Left cardiac atrium (tissue), 4 donors: ENCODE results near the gene SOX9. TPM values are rescaled to one million over a fixed set of nuclear protein-coding genes. Genes with fewer than 3 reads are reported as not detected.
"Not testable (repeated sequence)": the region's sequence is repeated elsewhere in the genome, so short reads cannot be mapped to it uniquely, and the experiment has no call there.

ENCODE experiments used
- ATAC-seq, 2 donors: fragments of 200-7000 bp; cut with Tn5 transposase; one replicate each; pipeline ENCODE4 v1.9.1; 2020; ENCODE audit warnings: mild to moderate bottlenecking in 2 of 2, moderate library complexity in 2 of 2
- DNase-seq: peaks from one replicate; pipeline ENCODE4 v3.0.0-alpha.2; 2020
- intact Hi-C, 2 donors: fragments of 100-400 bp; cut with DNase I; formaldehyde crosslinking; loops; one replicate each; pipeline versions ENCODE4 v1.14.1 to v1.15.1; 2022 to 2023
- total RNA-seq, 2 donors: library from RNA; stranded (reverse); fragmentation: NEBNext Ultra II Directional; extraction: Animal tissue kit (Norgen Biotek cat#: 25700); gene quantifications; one replicate each; pipeline ENCODE4 v1.2.1, GENCODE V29; 2021
- donor health status: DM: no; HTN: yes; CAD: no.
- donor health status: DM: no; HTN: yes; CAD: no; lungs with severe emphysema.
- donor health status: DM: yes; HTN: yes; CAD: no.
- donor health status: Dilated cardiomyopathy.

The SOX9 gene
- total RNA-seq, 2 donors from 2014 or later = 12.4 to 16.3 TPM

DNA sequence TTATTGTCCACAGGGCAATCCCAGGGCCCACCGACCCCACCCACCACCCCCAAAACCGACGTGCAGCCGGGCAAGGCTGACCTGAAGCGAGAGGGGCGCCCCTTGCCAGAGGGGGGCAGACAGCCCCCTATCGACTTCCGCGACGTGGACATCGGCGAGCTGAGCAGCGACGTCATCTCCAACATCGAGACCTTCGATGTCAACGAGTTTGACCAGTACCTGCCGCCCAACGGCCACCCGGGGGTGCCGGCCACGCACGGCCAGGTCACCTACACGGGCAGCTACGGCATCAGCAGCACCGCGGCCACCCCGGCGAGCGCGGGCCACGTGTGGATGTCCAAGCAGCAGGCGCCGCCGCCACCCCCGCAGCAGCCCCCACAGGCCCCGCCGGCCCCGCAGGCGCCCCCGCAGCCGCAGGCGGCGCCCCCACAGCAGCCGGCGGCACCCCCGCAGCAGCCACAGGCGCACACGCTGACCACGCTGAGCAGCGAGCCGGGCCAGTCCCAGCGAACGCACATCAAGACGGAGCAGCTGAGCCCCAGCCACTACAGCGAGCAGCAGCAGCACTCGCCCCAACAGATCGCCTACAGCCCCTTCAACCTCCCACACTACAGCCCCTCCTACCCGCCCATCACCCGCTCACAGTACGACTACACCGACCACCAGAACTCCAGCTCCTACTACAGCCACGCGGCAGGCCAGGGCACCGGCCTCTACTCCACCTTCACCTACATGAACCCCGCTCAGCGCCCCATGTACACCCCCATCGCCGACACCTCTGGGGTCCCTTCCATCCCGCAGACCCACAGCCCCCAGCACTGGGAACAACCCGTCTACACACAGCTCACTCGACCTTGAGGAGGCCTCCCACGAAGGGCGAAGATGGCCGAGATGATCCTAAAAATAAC, 3.0 kb downstream of the SOX9 start:
- intact Hi-C loops = loop anchor here in 1 of 2 donors (10.0 kb wide), 1 partner anchor 411 kb away; no protein-coding TSS in a partner anchor
- DNase-seq (no peak), ATAC-seq (no peak)

DNA sequence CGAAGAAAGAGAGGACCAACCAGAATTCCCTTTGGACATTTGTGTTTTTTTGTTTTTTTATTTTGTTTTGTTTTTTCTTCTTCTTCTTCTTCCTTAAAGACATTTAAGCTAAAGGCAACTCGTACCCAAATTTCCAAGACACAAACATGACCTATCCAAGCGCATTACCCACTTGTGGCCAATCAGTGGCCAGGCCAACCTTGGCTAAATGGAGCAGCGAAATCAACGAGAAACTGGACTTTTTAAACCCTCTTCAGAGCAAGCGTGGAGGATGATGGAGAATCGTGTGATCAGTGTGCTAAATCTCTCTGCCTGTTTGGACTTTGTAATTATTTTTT, 3.6 kb downstream of the SOX9 start:
- DNase-seq (no peak), ATAC-seq (no peak)
- intact Hi-C loops = loop anchor here in 1 of 2 donors (10.0 kb wide), 1 partner anchor 410 kb away; no protein-coding TSS in a partner anchor

DNA sequence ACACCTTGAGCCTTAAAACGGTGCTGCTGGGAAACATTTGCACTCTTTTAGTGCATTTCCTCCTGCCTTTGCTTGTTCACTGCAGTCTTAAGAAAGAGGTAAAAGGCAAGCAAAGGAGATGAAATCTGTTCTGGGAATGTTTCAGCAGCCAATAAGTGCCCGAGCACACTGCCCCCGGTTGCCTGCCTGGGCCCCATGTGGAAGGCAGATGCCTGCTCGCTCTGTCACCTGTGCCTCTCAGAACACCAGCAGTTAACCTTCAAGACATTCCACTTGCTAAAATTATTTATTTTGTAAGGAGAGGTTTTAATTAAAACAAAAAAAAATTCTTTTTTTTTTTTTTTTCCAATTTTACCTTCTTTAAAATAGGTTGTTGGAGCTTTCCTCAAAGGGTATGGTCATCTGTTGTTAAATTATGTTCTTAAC, 4.4 kb downstream of the SOX9 start:
- intact Hi-C loops = loop anchor here in 1 of 2 donors (10.0 kb wide), 1 partner anchor 410 kb away; no protein-coding TSS in a partner anchor
- no peak for ATAC-seq

DNA sequence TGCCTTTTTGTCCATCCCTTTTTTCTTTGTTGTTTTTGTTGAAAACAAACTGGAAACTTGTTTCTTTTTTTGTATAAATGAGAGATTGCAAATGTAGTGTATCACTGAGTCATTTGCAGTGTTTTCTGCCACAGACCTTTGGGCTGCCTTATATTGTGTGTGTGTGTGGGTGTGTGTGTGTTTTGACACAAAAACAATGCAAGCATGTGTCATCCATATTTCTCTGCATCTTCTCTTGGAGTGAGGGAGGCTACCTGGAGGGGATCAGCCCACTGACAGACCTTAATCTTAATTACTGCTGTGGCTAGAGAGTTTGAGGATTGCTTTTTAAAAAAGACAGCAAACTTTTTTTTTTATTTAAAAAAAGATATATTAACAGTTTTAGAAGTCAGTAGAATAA, 4.9 kb downstream of the SOX9 start:
- no peak for ATAC-seq
- intact Hi-C loops = loop anchor here in 1 of 2 donors (10.0 kb wide), 1 partner anchor 409 kb away; no protein-coding TSS in a partner anchor

More for the DNA sequence above, 4.4 kb downstream of the SOX9 start:
- DNase-seq = no peak

DNA sequence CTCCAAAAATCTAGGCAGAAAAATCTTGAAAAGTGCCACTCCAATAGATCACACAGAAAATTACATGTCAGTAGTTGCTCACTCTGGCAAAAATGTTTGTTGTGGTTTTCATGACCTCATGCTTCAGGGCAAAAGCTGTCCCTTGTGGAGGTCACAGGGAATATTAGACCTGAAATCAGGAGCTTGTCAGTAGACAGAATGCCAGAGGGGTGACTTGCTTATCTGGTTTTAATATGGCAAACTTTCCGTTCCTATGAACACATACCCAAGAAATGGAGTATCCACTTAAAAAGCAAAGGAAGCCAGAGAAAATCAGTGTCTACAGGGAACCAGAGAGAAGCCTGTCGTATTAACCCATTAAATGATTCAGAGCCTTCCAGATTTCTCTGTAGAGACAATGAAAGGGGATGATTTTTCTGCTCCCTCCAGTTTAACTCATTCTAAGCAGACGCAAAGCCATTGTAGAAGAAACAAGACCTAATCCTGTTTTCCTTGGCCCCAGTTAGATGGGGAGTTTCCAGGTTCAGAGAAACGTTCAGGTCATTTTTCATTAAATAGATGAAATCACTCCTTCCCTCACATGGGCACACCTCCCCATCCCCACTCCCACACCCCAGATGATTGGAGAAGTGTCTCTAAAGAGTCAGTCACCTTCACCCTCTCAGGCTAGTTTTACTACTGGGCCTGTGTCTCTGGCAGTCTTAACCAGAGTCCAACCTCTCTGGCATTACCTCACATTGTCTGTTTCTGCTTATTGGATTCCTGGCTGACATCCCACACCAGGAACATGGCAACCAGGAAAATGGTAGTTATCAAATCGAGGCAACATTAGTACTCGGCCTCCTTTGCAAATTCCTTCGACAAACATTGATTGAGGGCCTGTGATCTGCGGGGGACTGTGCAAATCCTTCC, 6.0 kb downstream of the SOX9 start:
- intact Hi-C loops = loop anchor here in 1 of 2 donors (10.0 kb wide), 1 partner anchor 408 kb away; no protein-coding TSS in a partner anchor
- ATAC-seq (peak; percentile 27 to 65), DNase-seq (no peak)

More for the DNA sequence above, 4.9 kb downstream of the SOX9 start:
- no peak for DNase-seq

DNA sequence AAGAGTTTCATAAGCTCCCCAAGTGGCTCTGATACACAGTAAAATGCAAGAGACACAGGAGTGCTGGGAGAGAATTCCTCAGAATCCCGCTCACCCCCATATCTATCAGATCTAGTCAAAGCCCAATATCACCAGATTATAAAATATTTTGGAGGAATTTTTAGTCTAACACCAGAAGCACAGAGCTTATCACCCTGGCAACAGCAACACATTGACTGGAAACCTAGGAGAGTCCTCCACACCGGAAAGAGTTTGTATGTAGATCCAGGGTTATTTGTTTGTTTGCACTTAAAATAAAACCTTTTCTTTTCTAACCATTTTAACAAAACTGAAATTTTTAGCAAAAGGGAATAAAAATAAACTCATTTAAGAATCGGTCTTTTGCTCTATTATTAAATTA, 7.2 kb downstream of the SOX9 start:
- no peak for DNase-seq
- intact Hi-C loops = loop anchor here in 1 of 2 donors (10.0 kb wide), 1 partner anchor 407 kb away; no protein-coding TSS in a partner anchor
- no peak for ATAC-seq

DNA sequence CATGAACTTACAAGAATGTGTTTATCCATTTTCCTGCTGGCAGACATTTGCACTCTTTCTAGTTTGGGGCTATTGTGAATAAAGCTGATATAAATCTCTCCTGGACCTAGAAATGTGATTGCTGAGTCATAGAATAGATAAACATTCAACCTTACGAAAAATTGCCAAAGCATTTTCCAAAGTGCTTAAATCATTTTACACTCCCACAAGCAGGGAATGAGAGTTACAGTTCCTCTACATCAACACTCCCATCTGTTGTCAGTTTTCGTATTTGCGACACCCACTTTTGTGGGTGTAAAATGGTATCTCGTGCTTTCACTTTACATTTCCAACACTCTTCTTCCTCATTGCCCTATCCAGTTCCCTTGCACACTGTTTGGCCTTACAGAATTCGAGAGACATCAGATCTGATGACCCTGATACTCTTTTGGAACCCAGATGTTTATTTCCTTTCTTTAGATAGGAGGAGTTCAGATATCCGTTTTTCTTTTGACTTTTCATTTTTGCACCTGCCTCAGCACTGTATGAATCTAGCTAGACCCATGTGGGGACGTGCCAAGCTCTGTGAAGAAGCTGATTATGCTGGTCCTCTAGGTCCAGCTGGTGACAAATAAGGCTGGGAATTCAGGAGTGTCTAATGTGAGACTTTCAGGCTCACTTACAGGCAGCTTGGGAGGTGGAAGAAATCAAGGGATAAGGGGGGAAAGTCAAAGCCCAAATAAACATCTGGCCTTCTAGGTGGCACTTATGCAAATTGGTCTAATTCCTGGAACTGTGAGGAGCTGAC, 14.0 kb downstream of the SOX9 start:
- ATAC-seq (peak in 1 of 2 donors; percentile 75), DNase-seq (no peak)
- intact Hi-C loops = no loop called here

DNA sequence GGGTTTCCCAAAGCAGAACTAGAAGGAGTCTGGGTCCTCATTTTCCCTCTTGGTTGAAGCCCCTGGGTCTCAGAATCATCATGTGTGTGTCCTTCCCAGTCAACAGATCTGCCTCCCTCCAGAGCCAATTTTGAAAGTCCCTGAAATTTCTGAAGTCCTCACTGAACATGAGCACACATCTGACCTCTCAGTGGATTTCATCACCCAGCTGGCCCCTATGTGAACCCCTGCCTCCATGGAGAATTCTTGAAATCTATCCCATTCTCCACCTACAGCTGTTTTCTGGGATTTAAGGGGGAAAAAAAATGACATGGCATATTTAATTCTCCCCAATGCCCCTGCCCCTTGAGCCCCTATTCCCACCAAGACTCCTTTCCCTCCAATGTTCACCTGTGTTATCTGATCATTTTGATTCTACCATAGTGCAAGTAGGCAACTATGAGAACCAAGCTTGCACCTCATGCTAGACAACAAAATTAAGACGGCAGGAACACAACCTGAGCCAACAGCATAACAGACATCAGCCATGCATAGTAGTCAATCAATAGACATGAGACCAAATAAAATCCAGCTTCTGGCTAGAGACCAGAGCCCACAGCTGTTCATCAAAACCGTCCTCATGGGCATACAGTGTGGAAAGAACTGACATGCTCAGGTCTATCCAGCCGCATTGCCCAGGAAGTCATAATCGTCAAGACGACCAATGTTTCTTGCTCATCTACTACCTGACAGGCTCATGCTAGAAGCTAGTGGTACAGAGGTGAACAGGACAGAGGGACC, 14.9 kb downstream of the SOX9 start:
- ATAC-seq = peak; percentile 60 to 84
- intact Hi-C loops = no loop called here
- no peak for DNase-seq

DNA sequence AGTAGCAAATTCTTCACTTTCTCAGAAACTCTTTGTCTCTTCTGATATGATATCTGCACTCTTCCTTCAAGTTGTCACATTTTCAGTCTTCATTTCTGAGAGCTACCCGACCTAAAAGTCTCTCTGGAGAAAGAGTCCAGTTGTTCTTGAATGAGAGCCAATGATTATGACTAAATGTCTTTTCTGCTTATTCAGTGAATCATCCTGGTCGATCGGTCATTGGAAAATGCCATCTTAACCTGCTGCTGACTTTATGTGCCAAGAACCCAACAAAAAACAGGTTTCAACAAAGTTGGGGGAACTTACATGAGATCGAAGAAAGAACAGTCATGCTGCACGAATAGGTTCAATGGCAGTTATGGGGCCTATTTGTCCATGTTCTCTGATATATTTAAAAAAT, 15.9 kb downstream of the SOX9 start:
- intact Hi-C loops = no loop called here
- ATAC-seq (peak in 1 of 2 donors; percentile 21), DNase-seq (no peak)

DNA sequence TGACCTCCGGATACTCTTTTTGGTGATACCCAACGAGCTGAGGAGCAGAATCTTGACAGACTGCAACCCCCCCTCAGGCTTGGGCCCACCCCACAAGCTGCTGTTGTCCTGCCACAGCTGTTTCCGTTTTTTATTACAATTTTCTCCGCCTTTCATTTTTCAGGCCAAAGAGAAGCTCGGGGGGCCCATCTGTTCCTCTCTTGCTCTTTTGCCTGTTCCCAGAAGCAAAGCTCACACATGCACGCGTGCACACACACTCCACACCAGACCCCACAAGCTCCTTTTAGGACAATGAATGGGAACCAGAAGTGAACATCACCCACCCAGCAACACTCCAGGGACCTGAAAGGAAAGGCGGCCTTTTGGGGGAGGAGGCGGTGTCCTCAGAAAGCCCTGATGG, 16.3 kb downstream of the SOX9 start:
- intact Hi-C loops = no loop called here
- DNase-seq (no peak), ATAC-seq (no peak)

DNA sequence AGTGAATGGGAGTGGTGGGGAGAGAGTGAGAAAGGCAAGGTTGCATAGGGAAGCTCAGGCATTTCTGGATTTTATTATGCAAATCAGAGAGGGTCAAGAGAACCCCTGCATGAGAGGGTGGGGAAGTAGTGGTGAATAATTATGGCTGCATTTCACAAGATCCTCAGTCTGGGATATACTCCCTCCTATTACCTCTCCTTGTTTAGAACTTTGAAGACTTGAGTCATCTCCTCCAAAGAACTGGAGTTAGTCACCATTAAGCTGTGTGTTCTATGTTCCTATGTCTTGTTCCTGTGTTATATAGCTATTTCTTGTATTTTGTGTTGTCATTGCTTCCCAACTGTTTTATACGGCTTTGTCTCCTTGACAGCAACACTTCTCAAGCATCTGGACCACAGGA, 18.4 kb downstream of the SOX9 start:
- intact Hi-C loops = no loop called here
- no peak for ATAC-seq
- no peak for DNase-seq

DNA sequence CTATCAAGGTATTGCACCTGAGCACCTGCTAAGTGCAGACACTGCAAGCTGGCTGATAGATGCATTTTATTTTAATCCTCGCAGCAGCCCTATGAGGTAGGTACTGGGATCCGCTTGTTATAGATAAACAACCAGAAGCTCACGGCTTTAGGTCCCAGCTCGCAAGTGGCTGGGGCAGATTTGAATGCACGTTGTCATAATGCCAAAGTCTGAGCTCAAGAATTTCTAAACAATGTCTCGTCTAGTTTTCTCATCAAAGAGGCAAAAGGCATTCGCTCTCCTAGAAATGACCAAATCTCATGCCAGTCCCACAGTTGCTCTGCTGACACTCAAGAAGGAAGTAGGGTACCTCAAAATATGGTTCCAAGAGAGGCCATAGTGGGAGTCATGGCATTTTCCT, 20.5 kb downstream of the SOX9 start:
- intact Hi-C loops = no loop called here
- ATAC-seq = no peak

DNA sequence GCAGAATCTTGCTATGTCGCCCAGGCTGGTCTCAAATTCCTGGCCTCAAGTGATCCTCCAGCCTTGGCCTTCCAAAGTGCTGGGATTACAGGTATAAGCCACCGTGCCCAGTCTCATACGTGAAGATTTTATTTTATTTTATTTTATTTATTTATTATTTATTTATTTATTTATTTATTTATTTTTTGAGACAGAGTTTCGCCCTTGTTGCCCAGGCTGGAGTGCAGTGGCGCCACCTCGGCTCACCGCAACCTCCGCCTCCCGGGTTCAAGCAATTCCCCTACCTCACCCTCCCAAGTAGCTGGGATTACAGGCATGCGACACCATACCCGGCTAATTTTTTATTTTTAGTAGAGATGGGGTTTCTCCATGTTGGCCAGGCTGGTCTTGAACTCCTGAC, 21.3 kb downstream of the SOX9 start:
- ATAC-seq, intact Hi-C loops, DNase-seq: not testable (repeated sequence)

More for the DNA sequence above, 20.5 kb downstream of the SOX9 start:
- DNase-seq = no peak

DNA sequence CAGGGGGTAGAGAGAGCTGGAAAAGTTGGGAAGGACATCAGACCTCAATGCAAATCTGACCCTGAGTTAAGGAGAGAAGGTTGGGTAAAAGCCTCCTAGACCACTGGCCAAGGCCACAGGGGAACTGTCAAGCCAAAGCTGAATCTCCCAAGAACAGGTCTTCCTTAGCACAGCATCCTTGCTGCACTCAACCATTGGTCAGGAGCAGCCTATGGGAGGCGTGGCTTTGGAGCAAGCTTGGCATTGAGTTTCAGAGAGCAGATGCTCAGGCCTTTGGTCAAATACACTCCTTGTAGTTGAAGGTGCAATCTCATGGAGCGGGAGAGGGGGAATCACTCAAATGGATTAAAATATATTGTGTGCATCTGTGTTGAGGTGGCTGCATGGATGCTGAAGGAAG, 21.8 kb downstream of the SOX9 start:
- intact Hi-C loops = no loop called here
- ATAC-seq (no peak), DNase-seq (no peak)

DNA sequence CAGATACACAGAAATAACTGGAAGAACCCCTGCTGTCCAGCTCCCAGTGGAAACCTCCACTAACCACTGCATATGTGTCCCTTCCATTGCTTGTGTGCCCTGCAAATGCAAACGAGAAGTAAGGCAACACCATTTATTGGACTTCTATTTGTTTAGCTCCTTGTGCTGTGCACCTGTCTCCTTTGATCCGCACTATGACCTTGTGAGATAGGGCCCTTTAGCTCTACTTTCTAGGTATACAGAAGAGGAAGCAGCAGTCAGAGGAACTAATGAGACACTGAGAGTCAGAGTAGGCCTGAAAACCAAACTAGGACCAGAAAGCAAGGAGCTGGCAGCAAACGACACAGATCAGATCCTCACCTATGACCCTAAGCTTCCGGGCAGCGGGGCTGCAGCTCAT, 22.4 kb downstream of the SOX9 start:
- intact Hi-C loops = no loop called here
- no peak for DNase-seq
- ATAC-seq = no peak

DNA sequence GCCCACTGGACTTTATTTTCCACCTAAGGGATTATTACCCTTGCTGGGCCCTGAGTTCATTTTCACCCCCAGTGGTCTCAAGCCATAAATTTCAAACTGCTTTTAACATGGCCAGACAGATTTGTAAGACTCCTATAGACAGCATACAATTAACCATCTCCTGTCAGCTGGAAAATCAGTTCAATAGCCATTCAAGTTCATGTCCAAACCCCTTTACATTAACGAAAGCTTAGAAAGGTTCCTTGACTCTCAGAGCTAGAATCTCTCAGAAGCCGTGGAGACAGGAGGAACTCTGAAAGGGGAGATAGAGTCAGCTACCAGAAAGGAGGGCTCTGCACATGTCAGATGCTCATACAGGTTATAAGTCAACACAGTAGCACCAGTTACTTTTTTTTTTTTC, 23.3 kb downstream of the SOX9 start:
- intact Hi-C loops = no loop called here
- no peak for ATAC-seq
- DNase-seq = no peak

DNA sequence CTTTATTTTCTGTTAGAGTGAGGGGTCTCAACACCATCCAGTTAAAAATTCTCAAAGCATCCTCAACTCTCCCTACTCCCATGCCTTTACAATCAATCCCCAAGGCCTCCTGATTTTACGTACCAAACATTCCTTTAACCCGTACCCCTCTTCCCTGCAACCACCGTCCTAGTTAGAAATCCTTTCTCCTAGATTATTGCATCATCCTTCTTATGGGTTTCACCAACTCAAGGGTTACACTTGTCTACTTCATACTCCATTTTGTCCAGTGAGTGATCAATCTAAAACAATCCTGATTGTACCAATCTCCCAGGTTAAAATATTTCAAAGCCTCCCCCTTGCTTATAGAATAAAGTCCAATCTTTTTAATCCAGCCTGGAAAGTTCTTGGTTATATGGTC, 24.7 kb downstream of the SOX9 start:
- intact Hi-C loops = no loop called here
- ATAC-seq = no peak
- no peak for DNase-seq

DNA sequence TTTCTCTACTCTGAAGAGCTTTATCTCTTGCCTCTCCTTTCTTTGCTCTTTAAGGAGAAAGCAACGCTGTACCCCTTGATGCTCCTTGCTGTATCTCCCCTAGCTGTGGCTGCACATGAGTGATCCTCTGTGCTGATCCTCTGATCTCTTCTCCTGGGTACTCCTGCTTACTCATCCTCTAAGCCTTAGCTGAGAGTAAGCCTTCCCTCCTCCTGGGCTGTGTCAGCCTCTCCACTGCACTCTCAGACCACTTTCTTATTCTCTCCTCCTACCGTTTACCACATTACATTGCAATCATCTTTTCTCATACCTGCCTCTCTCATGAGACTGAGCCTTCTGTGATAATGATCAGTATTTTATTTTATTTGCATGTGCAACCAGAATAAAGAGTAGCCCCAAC, 25.1 kb downstream of the SOX9 start:
- intact Hi-C loops = no loop called here
- no peak for DNase-seq
- peak in 1 of 2 donors; percentile 33 for ATAC-seq
